NCI-H2029 (cell line): ENCODE results near the gene TGM2.
A peak's percentile ranks its signal among the peaks of the same experiment; 100 is the strongest.

ENCODE experiments used
- DNase-seq: peaks from one replicate; lab custom pipeline; 2025; lab: John Stamatoyannopoulos, UW

TGM2 gene

GRCh38 chr20:38144974-38145728 lies 19.9 kb downstream of the TGM2 start:
- no peak for DNase-seq

GRCh38 chr20:38144598-38144973 lies 20.5 kb downstream of the TGM2 start:
- DNase-seq = no peak

- DNase-seq = no peak
These were observed 21.2 kb downstream of the TGM2 start for GRCh38 chr20:38143646-38144554.

GRCh38 chr20:38143238-38143645 lies 21.8 kb downstream of the TGM2 start:
- no peak for DNase-seq

- DNase-seq = no peak
These were observed 23.1 kb downstream of the TGM2 start for GRCh38 chr20:38141889-38142494.

- no peak for DNase-seq
These were observed 23.7 kb downstream of the TGM2 start for GRCh38 chr20:38141204-38141888.

GRCh38 chr20:38139977-38140753 lies 24.9 kb downstream of the TGM2 start:
- peak; percentile 35 for DNase-seq

- no peak for DNase-seq
These were observed 25.7 kb downstream of the TGM2 start for GRCh38 chr20:38139156-38139912.

GRCh38 chr20:38138086-38138778 lies 26.8 kb downstream of the TGM2 start:
- no peak for DNase-seq

GRCh38 chr20:38137441-38138037 lies 27.5 kb downstream of the TGM2 start:
- DNase-seq = no peak

GRCh38 chr20:38136421-38137245 lies 28.4 kb downstream of the TGM2 start:
- DNase-seq = no peak

- no peak for DNase-seq
These were observed 29.2 kb downstream of the TGM2 start for GRCh38 chr20:38135651-38136420.

- no peak for DNase-seq
These were observed 29.8 kb downstream of the TGM2 start for GRCh38 chr20:38135271-38135650.

- no peak for DNase-seq
These were observed 30.4 kb downstream of the TGM2 start for GRCh38 chr20:38134427-38135270.

- no peak for DNase-seq
These were observed 31.2 kb downstream of the TGM2 start for GRCh38 chr20:38133680-38134426.

- no peak for DNase-seq
These were observed 32.1 kb downstream of the TGM2 start for GRCh38 chr20:38132910-38133501.
